Nucleus accumbens (tissue), 56 donors: ENCODE results near the gene UTF1.
"Not testable (repeated sequence)": the region's sequence is repeated elsewhere in the genome, so short reads cannot be mapped to it uniquely, and the experiment has no call there.

ENCODE experiments used
- DNase-seq, 56 donors: peaks; one replicate each; lab custom pipeline; 2025; lab: John Stamatoyannopoulos, UW

Gene UTF1

GRCh38 chr10:133259602-133259989 is 29.6 kb downstream of the UTF1 start:
- no peak for DNase-seq

- peak in 26 of 56 donors; percentile 16 to 65 (median 42) for DNase-seq
These were observed 31.1 kb downstream of the UTF1 start for GRCh38 chr10:133260895-133261725.

- DNase-seq: peak in 54 of 56 donors; percentile 24 to 94 (median 78)
These were observed 31.8 kb downstream of the UTF1 start for GRCh38 chr10:133261726-133262325.

GRCh38 chr10:133262696-133263095 is 32.7 kb downstream of the UTF1 start:
- DNase-seq: no peak

- no peak for DNase-seq
These were observed 33.7 kb downstream of the UTF1 start for GRCh38 chr10:133263674-133264073.

- DNase-seq: peak in 1 of 56 donors; percentile 25
These were observed 34.4 kb downstream of the UTF1 start for GRCh38 chr10:133264461-133264860.

GRCh38 chr10:133265052-133265451 is 35.0 kb downstream of the UTF1 start:
- not testable (repeated sequence) for DNase-seq

- DNase-seq: no peak
These were observed 36.2 kb downstream of the UTF1 start for GRCh38 chr10:133266056-133266795.

GRCh38 chr10:133267293-133267692 is 37.3 kb downstream of the UTF1 start:
- DNase-seq: no peak

GRCh38 chr10:133267829-133268228 is 37.8 kb downstream of the UTF1 start:
- DNase-seq: no peak

- DNase-seq: no peak
These were observed 38.5 kb downstream of the UTF1 start for GRCh38 chr10:133268532-133268931.

GRCh38 chr10:133269367-133269766 is 39.4 kb downstream of the UTF1 start:
- DNase-seq: no peak

GRCh38 chr10:133270204-133270603 is 40.2 kb downstream of the UTF1 start:
- DNase-seq: no peak

GRCh38 chr10:133270773-133271297 is 40.8 kb downstream of the UTF1 start:
- no peak for DNase-seq

- DNase-seq: no peak
These were observed 41.7 kb downstream of the UTF1 start for GRCh38 chr10:133271521-133272300.

GRCh38 chr10:133272301-133272963 is 42.4 kb downstream of the UTF1 start:
- no peak for DNase-seq

GRCh38 chr10:133272964-133273420 is 43.0 kb downstream of the UTF1 start:
- DNase-seq: no peak

- DNase-seq: no peak
These were observed 43.6 kb downstream of the UTF1 start for GRCh38 chr10:133273534-133274143.
